OCI-LY1 (cell line): Measurements from ENCODE around the gene WDPCP.
"Not testable (repeated sequence)": the region's sequence is repeated elsewhere in the genome, so short reads cannot be mapped to it uniquely, and the experiment has no call there.

Experiments used
- H2AFZ ChIP-seq: fragments of 200-600 bp; sonication (generic), shearing (Covaris generic); 2 replicates; pipeline ENCODE4 v1.6.0; 2014; ENCODE audit warnings: antibody characterized with exemption, mild to moderate bottlenecking, low read length
- H3F3A ChIP-seq: fragments of 200-600 bp; sonication (generic), shearing (Covaris generic); 2 replicates; pipeline ENCODE4 v1.6.0; 2014; ENCODE audit warnings: mild to moderate bottlenecking, antibody characterized with exemption, low read length, moderate library complexity; ENCODE audit not compliant: insufficient read depth
- H3K27ac ChIP-seq: fragments of 200-600 bp; sonication (generic); 2 replicates; pipeline ENCODE4 v1.5.1; 2014; ENCODE audit warnings: low read length, mixed run types, mild to moderate bottlenecking, low read depth; ENCODE audit not compliant: poor library complexity, severe bottlenecking
- H3K27me3 ChIP-seq: fragments of 200-600 bp; sonication (generic); 2 replicates; pipeline ENCODE4 v1.6.0; 2014; ENCODE audit warnings: antibody characterized with exemption, mild to moderate bottlenecking, low read length, moderate library complexity; ENCODE audit not compliant: insufficient read depth
- H3K36me3 ChIP-seq: fragments of 200-600 bp; sonication (generic); 2 replicates; pipeline ENCODE4 v1.6.1; 2014; ENCODE audit warnings: mild to moderate bottlenecking, antibody characterized with exemption, low read length, moderate library complexity, mixed read lengths; ENCODE audit not compliant: insufficient read depth
- H3K4me1 ChIP-seq: fragments of 200-600 bp; sonication (generic); 2 replicates; pipeline ENCODE4 v1.5.1; 2014; ENCODE audit warnings: mild to moderate bottlenecking, low read length, moderate library complexity; ENCODE audit not compliant: insufficient read depth, severe bottlenecking
- H3K4me2 ChIP-seq: fragments of 200-600 bp; sonication (generic), shearing (Covaris generic); 2 replicates; pipeline ENCODE4 v1.6.1; 2014; ENCODE audit warnings: low read length
- H3K4me3 ChIP-seq: fragments of 200-600 bp; sonication (generic); 2 replicates; pipeline ENCODE4 v1.5.1; 2014; ENCODE audit warnings: low read length, low read depth, mild to moderate bottlenecking, mixed read lengths; ENCODE audit not compliant: poor library complexity, severe bottlenecking
- H3K79me2 ChIP-seq: fragments of 200-600 bp; shearing (Covaris generic); 2 replicates; pipeline ENCODE4 v1.6.1; 2016; ENCODE audit warnings: mixed run types, low read length, mixed read lengths; ENCODE audit not compliant: insufficient read depth
- H3K9ac ChIP-seq: fragments of 200-600 bp; sonication (generic), shearing (Covaris generic); 2 replicates; pipeline ENCODE4 v1.6.1; 2014; ENCODE audit warnings: mild to moderate bottlenecking, low read length, mixed read lengths
- H3K9me2 ChIP-seq: fragments of 200-600 bp; sonication (generic), shearing (Covaris generic); 2 replicates; pipeline ENCODE4 v1.6.1; 2014; ENCODE audit warnings: low read depth, mild to moderate bottlenecking, low read length, mixed read lengths
- H3K9me3 ChIP-seq: fragments of 200-600 bp; shearing (Covaris generic); 2 replicates; pipeline ENCODE4 v1.6.1; 2014; ENCODE audit warnings: low read length, mixed read lengths
- H4K20me1 ChIP-seq: fragments of 200-600 bp; sonication (generic), shearing (Covaris generic); 2 replicates; pipeline ENCODE4 v1.6.0; 2016; ENCODE audit warnings: mild to moderate bottlenecking, low read length; ENCODE audit not compliant: insufficient read depth
- CTCF ChIP-seq: fragments of 200-600 bp; sonication (generic), shearing (Covaris generic); IDR thresholded peaks from 2 replicates; pipeline ENCODE4 v1.5.1; 2017; ENCODE audit warnings: mild to moderate bottlenecking, antibody characterized with exemption, low read length, moderate library complexity, mixed read lengths
- EZH2 ChIP-seq: fragments of 200-600 bp; sonication (generic), shearing (Covaris generic); IDR thresholded peaks from 2 replicates; pipeline ENCODE4 v1.8.0; 2017; ENCODE audit warnings: borderline replicate concordance, mixed run types, mild to moderate bottlenecking, antibody characterized with exemption, low read length, moderate library complexity, mixed read lengths

WDPCP gene

GRCh38 chr2:63334910-63335309, 253.4 kb downstream of the WDPCP start:
- Histone ChIP-seq H3K4me2 (no peak overlapping the region), H3K4me3 (no peak overlapping the region), H3K4me1 (no peaks in the 10 kb centered on the region), H3F3A (no peaks in the 10 kb centered on the region), H3K9ac (no peak overlapping the region), H2AFZ (no peak overlapping the region), H3K27me3 (no peaks in the 10 kb centered on the region), H4K20me1 (no peaks in the 10 kb centered on the region), H3K9me2 (no peaks in the 10 kb centered on the region), H3K27ac (no peak overlapping the region), H3K79me2 (no peaks in the 10 kb centered on the region), H3K9me3 (no peaks in the 10 kb centered on the region), H3K36me3 (no peaks in the 10 kb centered on the region)
- TF ChIP-seq EZH2 (no peak), CTCF (no peak)

- H3K4me3 ChIP-seq = no peak overlapping the region
- no peaks in the 10 kb centered on the region for H3K9me3 ChIP-seq
- no peak overlapping the region for H2AFZ ChIP-seq
- H3K79me2 ChIP-seq = no peaks in the 10 kb centered on the region
- no peak overlapping the region for H3K9ac ChIP-seq
- no peaks in the 10 kb centered on the region for H3F3A ChIP-seq
- TF ChIP-seq EZH2 (no peak), CTCF (no peak)
- no peaks in the 10 kb centered on the region for H3K4me1 ChIP-seq
- H3K27ac ChIP-seq = no peak overlapping the region
- H3K4me2 ChIP-seq = no peak overlapping the region
- no peaks in the 10 kb centered on the region for H3K36me3 ChIP-seq
- H3K27me3 ChIP-seq = no peaks in the 10 kb centered on the region
- H4K20me1 ChIP-seq = no peaks in the 10 kb centered on the region
- H3K9me2 ChIP-seq = no peaks in the 10 kb centered on the region
Measured at GRCh38 chr2:63326473-63326872, 261.8 kb downstream of the WDPCP start.

GRCh38 chr2:63323662-63324061, 264.6 kb downstream of the WDPCP start:
- not testable (repeated sequence) for H3K36me3 ChIP-seq, H3K79me2 ChIP-seq, H4K20me1 ChIP-seq, H3F3A ChIP-seq, H3K4me2 ChIP-seq, H2AFZ ChIP-seq, H3K4me1 ChIP-seq, H3K9ac ChIP-seq, H3K9me3 ChIP-seq, H3K27ac ChIP-seq, H3K27me3 ChIP-seq, H3K4me3 ChIP-seq, H3K9me2 ChIP-seq

GRCh38 chr2:63321973-63322372, 266.3 kb downstream of the WDPCP start:
- not testable (repeated sequence) for H3K4me2 ChIP-seq, H3K9me2 ChIP-seq, H2AFZ ChIP-seq, H3K4me3 ChIP-seq, H3K27ac ChIP-seq, H3K9me3 ChIP-seq, H3K9ac ChIP-seq, H3K27me3 ChIP-seq, H3K4me1 ChIP-seq, H3F3A ChIP-seq, H4K20me1 ChIP-seq, H3K36me3 ChIP-seq, H3K79me2 ChIP-seq
